Inferior parietal cortex (tissue), 1 donor: ENCODE data around the gene SNRPD3.
"Not testable (repeated sequence)": the region's sequence is repeated elsewhere in the genome, so short reads cannot be mapped to it uniquely, and the experiment has no call there.

Experiments
- DNase-seq: peaks from one replicate; pipeline ENCODE4 v3.0.0-alpha.2; 2016; ENCODE audit errors: extremely low spot score

SNRPD3 gene

GRCh38 chr22:24609888-24610287 lies 54.1 kb downstream of the SNRPD3 start:
- DNase-seq, result not testable (repeated sequence)

GRCh38 chr22:24614794-24615193 lies 59.0 kb downstream of the SNRPD3 start:
- DNase-seq, result not testable (repeated sequence)

DNA sequence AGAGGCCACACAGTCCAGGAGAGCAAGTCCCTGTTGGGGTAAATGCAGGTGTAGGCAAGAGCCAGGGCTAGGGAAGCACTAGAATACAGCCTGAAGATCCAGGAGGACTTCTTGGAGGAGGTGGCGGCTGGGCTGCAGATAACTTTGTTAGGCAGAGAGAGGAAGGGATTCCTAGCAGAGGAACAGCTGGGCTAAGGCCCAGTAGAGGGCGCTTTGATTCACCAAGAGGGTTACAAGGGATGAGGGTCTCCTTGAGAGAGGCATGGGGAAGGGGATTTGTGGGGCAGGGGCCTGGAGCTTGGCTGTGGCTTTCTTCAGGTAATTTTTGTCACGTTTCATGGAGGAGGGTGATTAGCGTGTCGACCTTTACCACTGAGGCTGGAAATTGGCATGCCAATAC lies 65.4 kb downstream of the SNRPD3 start:
- DNase-seq, result not testable (repeated sequence)

DNA sequence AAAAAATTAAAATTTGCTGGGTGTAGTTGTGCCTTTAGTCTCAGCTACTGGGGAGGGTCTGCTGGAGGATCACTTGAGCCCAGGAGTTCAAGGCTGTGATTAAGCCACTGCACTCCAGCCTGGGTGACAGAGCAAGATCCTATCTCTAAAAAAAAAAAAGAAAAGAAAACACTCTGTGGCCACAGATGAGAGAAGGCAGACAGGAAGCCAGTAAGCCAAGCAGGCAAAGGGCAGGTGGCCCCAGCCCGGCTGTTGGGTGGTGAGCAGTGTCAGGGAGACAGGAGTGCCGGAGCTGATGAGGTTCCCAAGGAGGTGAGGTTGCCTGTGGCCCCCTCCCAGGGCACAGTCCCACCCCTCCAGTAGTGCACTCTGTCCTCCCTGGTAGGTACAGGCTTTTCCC lies 66.8 kb downstream of the SNRPD3 start:
- not testable (repeated sequence) for DNase-seq
